Ovary (tissue), 3 donors: ENCODE measurements around the gene KLF16.

Experiments used
- POLR2A ChIP-seq: fragments of 450-650 bp; IDR thresholded peaks from one replicate; pipeline ENCODE4 v1.6.1; 2017; ENCODE audit warnings: antibody characterized with exemption, mild to moderate bottlenecking, moderate library complexity
- TF ChIP-seq, protein P1 (sequence below), 3 donors: fragments of 450-650 bp in 2 of 3; fragments of 200-600 bp in 1 of 3; IDR thresholded peaks; one replicate each; pipeline versions ENCODE4 v1.5.1 to v1.8.0; 2016 to 2022; ENCODE audit warnings: antibody characterized with exemption in 3 of 3, mild to moderate bottlenecking in 1 of 3
- donor health status: DM: no; HTN: no; CAD: no.

DNA sequence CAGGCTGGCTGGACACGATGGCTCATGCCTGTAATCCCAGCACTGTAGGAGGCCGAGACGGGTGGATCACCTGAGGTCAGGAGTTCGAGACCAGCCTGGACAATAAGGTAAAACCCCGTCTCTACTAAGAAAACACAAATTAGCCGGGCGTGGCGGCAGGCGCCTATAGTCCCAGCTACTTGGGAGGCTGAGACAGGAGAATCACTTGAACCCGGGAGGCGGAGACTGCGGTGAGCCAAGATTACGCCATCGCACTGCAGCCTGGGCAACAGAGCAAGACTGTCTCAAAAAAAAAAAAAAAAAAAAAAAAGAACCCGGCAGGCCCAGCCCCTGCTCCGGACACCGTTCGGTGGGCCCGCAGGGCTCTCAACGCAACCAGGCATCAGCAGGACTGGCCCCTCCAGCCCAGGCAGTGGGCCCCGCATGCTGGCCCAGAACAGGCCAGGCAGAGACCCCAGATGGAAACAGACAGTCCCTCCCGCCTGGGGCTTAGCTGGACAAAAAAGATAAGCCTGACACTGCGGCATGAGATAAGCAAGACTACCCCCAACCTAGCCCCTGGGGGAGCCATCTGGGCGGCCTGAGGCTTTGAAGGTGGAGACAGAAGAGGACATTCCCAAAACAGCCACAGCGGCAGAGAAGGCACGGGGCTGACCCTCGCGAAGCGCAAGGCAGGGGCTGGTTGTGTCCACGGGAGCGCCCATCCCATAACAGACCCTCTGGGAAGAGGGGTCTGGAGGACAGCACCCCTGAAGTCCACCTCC lies 26.7 kb downstream of the KLF16 start:
- TF ChIP-seq, protein P1, sequence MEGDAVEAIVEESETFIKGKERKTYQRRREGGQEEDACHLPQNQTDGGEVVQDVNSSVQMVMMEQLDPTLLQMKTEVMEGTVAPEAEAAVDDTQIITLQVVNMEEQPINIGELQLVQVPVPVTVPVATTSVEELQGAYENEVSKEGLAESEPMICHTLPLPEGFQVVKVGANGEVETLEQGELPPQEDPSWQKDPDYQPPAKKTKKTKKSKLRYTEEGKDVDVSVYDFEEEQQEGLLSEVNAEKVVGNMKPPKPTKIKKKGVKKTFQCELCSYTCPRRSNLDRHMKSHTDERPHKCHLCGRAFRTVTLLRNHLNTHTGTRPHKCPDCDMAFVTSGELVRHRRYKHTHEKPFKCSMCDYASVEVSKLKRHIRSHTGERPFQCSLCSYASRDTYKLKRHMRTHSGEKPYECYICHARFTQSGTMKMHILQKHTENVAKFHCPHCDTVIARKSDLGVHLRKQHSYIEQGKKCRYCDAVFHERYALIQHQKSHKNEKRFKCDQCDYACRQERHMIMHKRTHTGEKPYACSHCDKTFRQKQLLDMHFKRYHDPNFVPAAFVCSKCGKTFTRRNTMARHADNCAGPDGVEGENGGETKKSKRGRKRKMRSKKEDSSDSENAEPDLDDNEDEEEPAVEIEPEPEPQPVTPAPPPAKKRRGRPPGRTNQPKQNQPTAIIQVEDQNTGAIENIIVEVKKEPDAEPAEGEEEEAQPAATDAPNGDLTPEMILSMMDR (IDR thresholded peaks at IDR 0.05): no peak
- TF ChIP-seq POLR2A: no peak
